PC-9 (cell line): Measurements from ENCODE around the gene ITK. TPM values are rescaled to one million over a fixed set of nuclear protein-coding genes. Genes with fewer than 3 reads are reported as not detected.

Experiments used
- BruUV-seq: library from RNA; stranded (reverse); fragments of 400-500 nt; replicated peaks from 2 replicates; lab custom pipeline; 2021; lab: Mats Ljungman, UMichigan
- CTCF ChIA-PET: fragments of 300-600 bp; sonication (Branson Sonifier 250); formaldehyde crosslinking; loops from one replicate; lab custom pipeline; 2022; ENCODE audit warnings: antibody characterized with exemption; lab: Charles Lee
- POLR2A ChIA-PET: fragments of 300-600 bp; sonication (Branson Sonifier 250); formaldehyde crosslinking; loops from one replicate; lab custom pipeline; 2022; ENCODE audit warnings: antibody characterized with exemption; ENCODE audit not compliant: unreplicated experiment; lab: Charles Lee
- DNase-seq, 2 experiments: peaks; one replicate each; pipeline versions ENCODE4 v3.0.0 to v3.0.0-alpha.2; 2015 to 2022; ENCODE audit warnings: mixed read lengths in 1 of 2
- H2AFZ ChIP-seq: fragments of 200-600 bp; sonication (generic); 2 replicates; pipeline ENCODE4 v1.8.1; 2017; ENCODE audit warnings: antibody characterized with exemption
- H3F3A ChIP-seq: fragments of 200-600 bp; sonication (generic); 2 replicates; pipeline ENCODE4 v1.8.1; 2017; ENCODE audit warnings: antibody characterized with exemption, mild to moderate bottlenecking, low read depth; ENCODE audit not compliant: insufficient read depth
- H3K27ac ChIP-seq: fragments of 200-600 bp; sonication (generic); 2 replicates; pipeline ENCODE4 v1.6.1; 2016; ENCODE audit warnings: mixed run types
- H3K27me3 ChIP-seq: fragments of 200-600 bp; sonication (generic); 2 replicates; pipeline ENCODE4 v1.6.1; 2016; ENCODE audit warnings: low read depth, mixed run types; ENCODE audit not compliant: insufficient read depth
- H3K36me3 ChIP-seq: fragments of 200-600 bp; sonication (generic); 2 replicates; pipeline ENCODE4 v1.6.1; 2016; ENCODE audit warnings: low read depth, mixed run types
- H3K4me1 ChIP-seq: fragments of 200-600 bp; sonication (generic); replicated peaks from 2 replicates; pipeline ENCODE4 v1.6.1; 2016; ENCODE audit warnings: mixed run types; ENCODE audit not compliant: insufficient read depth
- H3K4me2 ChIP-seq: fragments of 200-600 bp; sonication (generic); 2 replicates; pipeline ENCODE4 v1.6.1; 2017; ENCODE audit warnings: mixed run types
- H3K4me3 ChIP-seq: fragments of 200-600 bp; sonication (generic); 2 replicates; pipeline ENCODE4 v1.6.1; 2016; ENCODE audit warnings: mixed run types
- H3K79me2 ChIP-seq: fragments of 200-600 bp; sonication (generic); 2 replicates; pipeline ENCODE4 v1.6.1; 2017; ENCODE audit warnings: low read depth, mixed run types
- H3K9me2 ChIP-seq: fragments of 200-600 bp; sonication (generic); 2 replicates; pipeline ENCODE4 v1.8.1; 2017; ENCODE audit warnings: mild to moderate bottlenecking; ENCODE audit not compliant: insufficient read depth
- H3K9me3 ChIP-seq: fragments of 200-600 bp; sonication (generic); 2 replicates; pipeline ENCODE4 v1.8.1; 2016; ENCODE audit warnings: low read depth; ENCODE audit not compliant: insufficient read depth
- H4K20me1 ChIP-seq: fragments of 200-600 bp; sonication (generic); 2 replicates; pipeline ENCODE4 v1.8.1; 2017; ENCODE audit not compliant: insufficient read depth
- CTCF ChIP-seq: fragments of 200-600 bp; sonication (generic); conservative IDR thresholded peaks from 2 replicates; pipeline ENCODE4 v1.6.1; 2017; ENCODE audit warnings: mixed run types, antibody characterized with exemption, mild to moderate bottlenecking, moderate library complexity
- EZH2 ChIP-seq: fragments of 200-600 bp; sonication (generic); IDR thresholded peaks from 2 replicates; pipeline ENCODE4 v1.8.0; 2017; ENCODE audit warnings: antibody characterized with exemption, low read depth
- intact Hi-C: fragments of 100-400 bp; cut with micrococcal nuclease; formaldehyde crosslinking; loops from one replicate; pipeline ENCODE4 v1.10.0; 2022; ENCODE audit not compliant: unreplicated experiment
- total RNA-seq: library from RNA; stranded (reverse); gene quantifications from 2 replicates; pipeline ENCODE4 v1.2.3, GENCODE V29; 2021

ITK gene
- total RNA-seq, 1 experiment from 2014 or later, result not detected

GRCh38 chr5:157172403-157172802, 8.2 kb upstream of the ITK start:
- H3K27me3 ChIP-seq, result peaks cover 82% of the 10 kb centered on the region
- no peaks in the 10 kb centered on the region for H3F3A ChIP-seq
- no peaks in the 10 kb centered on the region for H3K79me2 ChIP-seq
- CTCF ChIA-PET, result no interaction called here
- no TSS peak for BruUV-seq
- no peak overlapping the region for H3K4me3 ChIP-seq
- H4K20me1 ChIP-seq, result no peaks in the 10 kb centered on the region
- no peak overlapping the region for H3K27ac ChIP-seq
- no peak for DNase-seq
- intact Hi-C loops, result no loop called here
- H3K4me2 ChIP-seq, result no peak overlapping the region
- no peaks in the 10 kb centered on the region for H3K9me2 ChIP-seq
- TF ChIP-seq EZH2, result no peak
- no peak for TF ChIP-seq CTCF
- no peaks in the 10 kb centered on the region for H3K4me1 ChIP-seq
- no peaks in the 10 kb centered on the region for H3K9me3 ChIP-seq
- POLR2A ChIA-PET, result no interaction called here
- no peak overlapping the region for H2AFZ ChIP-seq
- H3K36me3 ChIP-seq, result no peaks in the 10 kb centered on the region

DNA sequence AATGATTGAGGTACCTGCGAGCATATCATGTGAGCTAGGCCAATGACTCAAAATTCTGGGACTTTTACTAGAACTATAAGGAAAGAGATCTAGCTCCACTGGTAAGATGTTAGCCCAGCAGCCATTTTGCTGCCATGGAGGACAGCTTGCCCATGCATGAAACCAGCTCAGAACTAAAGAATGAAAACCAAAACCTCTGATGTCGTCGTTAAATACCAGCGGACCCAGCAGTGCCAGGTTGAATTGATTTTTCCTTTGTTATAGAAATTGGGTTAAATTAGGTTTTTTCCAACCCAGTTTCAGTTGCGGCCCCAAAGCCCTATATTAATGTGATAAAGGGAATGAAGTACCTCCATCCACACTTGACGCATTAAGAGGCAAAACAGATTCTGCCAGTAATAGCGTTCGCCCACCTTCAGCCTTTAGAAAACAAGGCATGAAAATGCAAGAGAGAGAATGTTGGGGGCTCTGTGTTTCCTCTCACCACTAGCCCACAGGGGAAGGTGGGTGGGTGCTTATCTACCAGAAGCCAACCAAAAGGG, 5.5 kb upstream of the ITK start:
- Histone ChIP-seq H2AFZ (no peak overlapping the region), H3K4me1 (no peaks in the 10 kb centered on the region), H3K36me3 (no peaks in the 10 kb centered on the region), H3K9me2 (no peaks in the 10 kb centered on the region), H3K4me2 (no peak overlapping the region), H3K27me3 (peaks cover 86% of the 10 kb centered on the region), H3K27ac (no peak overlapping the region), H3K4me3 (no peak overlapping the region), H3K79me2 (no peaks in the 10 kb centered on the region), H4K20me1 (no peaks in the 10 kb centered on the region), H3F3A (no peaks in the 10 kb centered on the region), H3K9me3 (no peaks in the 10 kb centered on the region)
- DNase-seq, result no peak
- ChIA-PET CTCF (no interaction called here), POLR2A (no interaction called here)
- TF ChIP-seq CTCF, result no peak
- no peak for TF ChIP-seq EZH2
- intact Hi-C loops, result no loop called here
- no TSS peak for BruUV-seq

GRCh38 chr5:157177953-157178352, 2.7 kb upstream of the ITK start:
- no peaks in the 10 kb centered on the region for H4K20me1 ChIP-seq
- DNase-seq, result no peak
- H3K4me1 ChIP-seq, result no peaks in the 10 kb centered on the region
- no peak overlapping the region for H3K4me2 ChIP-seq
- no peaks in the 10 kb centered on the region for H3K9me2 ChIP-seq
- ChIA-PET CTCF (no interaction called here), POLR2A (no interaction called here)
- peaks cover 69% of the 10 kb centered on the region for H3K27me3 ChIP-seq
- BruUV-seq, result no TSS peak
- no peak overlapping the region for H3K4me3 ChIP-seq
- intact Hi-C loops, result no loop called here
- TF ChIP-seq EZH2 (no peak), CTCF (no peak)
- H3K9me3 ChIP-seq, result no peaks in the 10 kb centered on the region
- no peak overlapping the region for H2AFZ ChIP-seq
- no peaks in the 10 kb centered on the region for H3F3A ChIP-seq
- H3K36me3 ChIP-seq, result no peaks in the 10 kb centered on the region
- H3K27ac ChIP-seq, result no peak overlapping the region
- H3K79me2 ChIP-seq, result no peaks in the 10 kb centered on the region
